HCT116 (cell line): Measurements from ENCODE around the gene FBN1. TPM values are rescaled to one million over a fixed set of nuclear protein-coding genes. Genes with fewer than 3 reads are reported as not detected.

ENCODE experiments used
- ATAC-seq: fragments of 200-7000 bp; cut with Tn5 transposase; 2 replicates; pipeline ENCODE4 v1.9.1; 2020; ENCODE audit warnings: mild to moderate bottlenecking, moderate library complexity
- BruUV-seq: library from RNA; stranded (reverse); fragments of 400-500 nt; replicated peaks from 2 replicates; lab custom pipeline; 2021; lab: Mats Ljungman, UMichigan
- CTCF ChIA-PET: fragments of 300-600 bp; sonication (Branson Sonifier 250); formaldehyde crosslinking; loops from one replicate; lab custom pipeline; 2021; ENCODE audit warnings: antibody characterized with exemption; lab: Charles Lee
- POLR2A ChIA-PET: fragments of 300-600, 350-600 bp; sonication (Branson Sonifier 250); formaldehyde crosslinking; loops from one replicate; lab custom pipeline; 2021; ENCODE audit warnings: antibody characterized with exemption; lab: Charles Lee
- RAD21 ChIA-PET, 2 experiments: fragments of 300-600 bp; sonication (Branson Sonifier 250); formaldehyde crosslinking; loops; one replicate each; lab custom pipeline; 2023; ENCODE audit warnings: low total read pairs in 2 of 2; ENCODE audit not compliant: uncharacterized antibody in 2 of 2, unreplicated experiment in 2 of 2, low non-redundant PET in 1 of 2; lab: Charles Lee
- DNase-seq: peaks from one replicate; pipeline ENCODE4 v3.0.0-alpha.2; 2010; ENCODE audit warnings: low read depth, low spot score
- H2AFZ ChIP-seq: fragments of 200-600 bp; shearing (Covaris generic), sonication (generic); 2 replicates; pipeline ENCODE4 v1.6.1; 2017; ENCODE audit warnings: low read depth, mixed run types, mixed read lengths, antibody characterized with exemption, low read length; ENCODE audit not compliant: poor library complexity, severe bottlenecking
- H3K27ac ChIP-seq: 2 replicates; pipeline ENCODE4 v1.5.1; 2012; ENCODE audit warnings: low read depth, low read length
- H3K27me3 ChIP-seq: fragments of 200-600 bp; sonication (generic); 2 replicates; pipeline ENCODE4 v1.6.1; 2016; ENCODE audit warnings: mixed run types, low read length, mixed read lengths; ENCODE audit not compliant: insufficient read depth
- H3K36me3 ChIP-seq, 2 experiments: fragments of 200-500 bp in 1 of 2; fragments of 200-600 bp in 1 of 2; sonication (Bioruptor generic) in 1 of 2; sonication (generic) in 1 of 2; 2 replicates each; pipeline versions ENCODE4 v1.5.1 to v1.6.1; 2014 to 2016; ENCODE audit warnings: low read length in 2 of 2, inconsistent platforms in 1 of 2, mixed read lengths in 1 of 2, mixed run types in 1 of 2; ENCODE audit not compliant: insufficient read depth in 2 of 2, control insufficient read depth in 1 of 2
- H3K4me1 ChIP-seq, 2 experiments: fragments of 200-600 bp in 1 of 2; sonication (generic) in 1 of 2; 2 replicates each; pipeline versions ENCODE4 v1.5.1 to v1.6.1; 2012 to 2017; ENCODE audit warnings: low read length in 2 of 2, inconsistent platforms in 1 of 2, mild to moderate bottlenecking in 1 of 2, mixed read lengths in 1 of 2, mixed run types in 1 of 2, moderate library complexity in 1 of 2; ENCODE audit not compliant: insufficient read depth in 2 of 2, control insufficient read depth in 1 of 2
- H3K4me2 ChIP-seq: fragments of 200-600 bp; sonication (generic); 2 replicates; pipeline ENCODE4 v1.6.1; 2017; ENCODE audit warnings: mixed run types, low read length, mixed read lengths
- H3K4me3 ChIP-seq, 2 experiments: fragments of 200-600 bp in 1 of 2; sonication (generic) in 1 of 2; replicated peaks in 1 of 2; 2 replicates each; pipeline ENCODE4 v1.5.1; 2011 to 2016; ENCODE audit warnings: low read length in 2 of 2, control low read depth in 1 of 2, low read depth in 1 of 2, mild to moderate bottlenecking in 1 of 2, mixed read lengths in 1 of 2, mixed run types in 1 of 2
- H3K79me2 ChIP-seq: fragments of 200-600 bp; sonication (generic); 2 replicates; pipeline ENCODE4 v1.6.1; 2017; ENCODE audit warnings: mild to moderate bottlenecking, mixed run types, low read length, moderate library complexity, mixed read lengths; ENCODE audit not compliant: insufficient read depth
- H3K9ac ChIP-seq: fragments of 200-600 bp; sonication (generic); 2 replicates; pipeline ENCODE4 v1.6.1; 2016; ENCODE audit warnings: low read length, mixed read lengths
- H3K9me2 ChIP-seq: fragments of 200-600 bp; sonication (generic), shearing (Covaris generic); 2 replicates; pipeline ENCODE4 v1.6.1; 2017; ENCODE audit warnings: mixed run types, mild to moderate bottlenecking, moderate library complexity; ENCODE audit not compliant: insufficient read depth
- H3K9me3 ChIP-seq, 2 experiments: fragments of 200-500 bp in 1 of 2; fragments of 200-600 bp in 1 of 2; sonication (Bioruptor generic) in 1 of 2; sonication (generic) in 1 of 2; 2 replicates each; pipeline ENCODE4 v1.6.1; 2014 to 2017; ENCODE audit warnings: low read length in 2 of 2, mixed read lengths in 2 of 2, inconsistent platforms in 1 of 2, low read depth in 1 of 2, mild to moderate bottlenecking in 1 of 2, mixed run types in 1 of 2, moderate library complexity in 1 of 2; ENCODE audit not compliant: control insufficient read depth in 1 of 2, insufficient read depth in 1 of 2
- H4K20me1 ChIP-seq: fragments of 200-600 bp; sonication (generic), shearing (Covaris generic); 2 replicates; pipeline ENCODE4 v1.6.1; 2017; ENCODE audit warnings: mixed run types, mild to moderate bottlenecking, moderate library complexity; ENCODE audit not compliant: insufficient read depth
- CBX3 ChIP-seq: IDR thresholded peaks from 2 replicates; pipeline ENCODE4 v1.6.1; 2012; ENCODE audit warnings: low read depth
- CEBPB ChIP-seq: IDR thresholded peaks from 2 replicates; pipeline ENCODE4 v1.6.1; 2012; ENCODE audit warnings: low read depth
- EGR1 ChIP-seq: IDR thresholded peaks from 2 replicates; pipeline ENCODE4 v1.6.1; 2012; ENCODE audit warnings: low read depth
- EZH2 ChIP-seq: fragments of 200-600 bp; sonication (generic); IDR thresholded peaks from 2 replicates; pipeline ENCODE4 v1.6.1; 2017; ENCODE audit warnings: antibody characterized with exemption, mixed run types
- EZH2phosphoT487 ChIP-seq: fragments of 200-600 bp; IDR thresholded peaks from 2 replicates; pipeline ENCODE4 v1.6.1; 2018; ENCODE audit warnings: antibody characterized with exemption, borderline replicate concordance
- MAX ChIP-seq: IDR thresholded peaks from 2 replicates; pipeline ENCODE4 v1.6.1; 2012
- POLR2A ChIP-seq: IDR thresholded peaks from 2 replicates; pipeline ENCODE4 v1.7.0; 2011; ENCODE audit warnings: borderline replicate concordance; ENCODE audit not compliant: insufficient read depth, insufficient read length; ENCODE audit errors: extremely low read depth
- SIN3A ChIP-seq: IDR thresholded peaks from 2 replicates; pipeline ENCODE4 v1.6.1; 2012; ENCODE audit warnings: low read depth
- TCF7L2 ChIP-seq: IDR thresholded peaks from 2 replicates; pipeline ENCODE4 v1.7.0; 2011; ENCODE audit warnings: borderline replicate concordance, inconsistent platforms; ENCODE audit not compliant: insufficient read depth, insufficient read length; ENCODE audit errors: extremely low read depth
- YY1 ChIP-seq: IDR thresholded peaks from 2 replicates; pipeline ENCODE4 v1.6.1; 2011; ENCODE audit warnings: low read length, low read depth, moderate library complexity, mild to moderate bottlenecking; ENCODE audit not compliant: insufficient replicate concordance; ENCODE audit errors: extremely low read depth
- ZNF274 ChIP-seq: fragments of 200-500 bp; sonication (Bioruptor generic); IDR thresholded peaks from 2 replicates; pipeline ENCODE4 v1.6.1; 2014; ENCODE audit warnings: mild to moderate bottlenecking, low read depth, low read length, inconsistent platforms
- intact Hi-C: fragments of 100-400 bp; cut with micrococcal nuclease; formaldehyde crosslinking; loops from 2 replicates; pipeline ENCODE4 v1.10.0; 2022
- total RNA-seq: library from RNA; stranded (reverse); gene quantifications from one replicate; pipeline ENCODE4 v1.2.1, GENCODE V29; 2021; ENCODE audit not compliant: unreplicated experiment
- TF ChIP-seq, protein P1 (sequence below): IDR thresholded peaks from 2 replicates; pipeline ENCODE4 v1.6.1; 2012
- TF ChIP-seq, protein P2 (sequence below): IDR thresholded peaks from 2 replicates; pipeline ENCODE4 v1.6.1; 2011; ENCODE audit warnings: mild to moderate bottlenecking, low read length, moderate library complexity; ENCODE audit not compliant: insufficient replicate concordance; ENCODE audit errors: extremely low read depth
- TF ChIP-seq, protein P3 (sequence below), 3 experiments: fragments of 200-600 bp in 1 of 3; sonication (generic) in 1 of 3; IDR thresholded peaks in 2 of 3; conservative IDR thresholded peaks in 1 of 3; 2 replicates each; pipeline ENCODE4 v1.5.1; 2012 to 2017; ENCODE audit warnings: low read depth in 2 of 3, low read length in 2 of 3, antibody characterized with exemption in 1 of 3, borderline replicate concordance in 1 of 3, control low read depth in 1 of 3, mild to moderate bottlenecking in 1 of 3, mixed read lengths in 1 of 3, mixed run types in 1 of 3, moderate library complexity in 1 of 3; ENCODE audit not compliant: insufficient read depth in 1 of 3
- TF ChIP-seq, protein P4 (sequence below): IDR thresholded peaks from 2 replicates; pipeline ENCODE4 v1.6.1; 2012; ENCODE audit warnings: low read depth

FBN1 gene
- total RNA-seq, 1 experiment from 2014 or later, result 1.7 TPM

DNA sequence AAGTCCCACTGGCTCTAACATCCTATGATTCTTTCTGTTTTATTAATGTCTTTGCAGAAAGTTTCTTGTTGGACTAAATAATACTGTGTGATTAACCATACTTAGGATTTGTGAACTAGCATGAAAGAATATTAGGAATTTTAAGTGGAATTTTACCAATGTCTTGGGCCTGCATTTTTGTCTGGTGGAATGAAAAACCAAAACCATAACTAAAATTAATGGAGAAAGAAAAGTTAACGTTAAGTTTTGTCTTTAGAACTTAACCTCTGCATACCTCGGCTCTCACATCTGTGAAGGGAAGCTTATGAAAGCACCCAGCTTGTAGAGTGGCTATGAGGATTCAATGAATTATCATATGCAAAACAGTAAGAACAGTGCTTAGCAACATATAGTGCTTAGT is 6.5 kb downstream of the FBN1 start:
- CTCF ChIA-PET, result no interaction called here
- TF ChIP-seq EZH2phosphoT487, result no peak
- TF ChIP-seq EZH2, result no peak
- TF ChIP-seq CBX3, result no peak
- TF ChIP-seq, protein P1, sequence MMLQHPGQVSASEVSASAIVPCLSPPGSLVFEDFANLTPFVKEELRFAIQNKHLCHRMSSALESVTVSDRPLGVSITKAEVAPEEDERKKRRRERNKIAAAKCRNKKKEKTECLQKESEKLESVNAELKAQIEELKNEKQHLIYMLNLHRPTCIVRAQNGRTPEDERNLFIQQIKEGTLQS, result no peak
- TF ChIP-seq, protein P2, sequence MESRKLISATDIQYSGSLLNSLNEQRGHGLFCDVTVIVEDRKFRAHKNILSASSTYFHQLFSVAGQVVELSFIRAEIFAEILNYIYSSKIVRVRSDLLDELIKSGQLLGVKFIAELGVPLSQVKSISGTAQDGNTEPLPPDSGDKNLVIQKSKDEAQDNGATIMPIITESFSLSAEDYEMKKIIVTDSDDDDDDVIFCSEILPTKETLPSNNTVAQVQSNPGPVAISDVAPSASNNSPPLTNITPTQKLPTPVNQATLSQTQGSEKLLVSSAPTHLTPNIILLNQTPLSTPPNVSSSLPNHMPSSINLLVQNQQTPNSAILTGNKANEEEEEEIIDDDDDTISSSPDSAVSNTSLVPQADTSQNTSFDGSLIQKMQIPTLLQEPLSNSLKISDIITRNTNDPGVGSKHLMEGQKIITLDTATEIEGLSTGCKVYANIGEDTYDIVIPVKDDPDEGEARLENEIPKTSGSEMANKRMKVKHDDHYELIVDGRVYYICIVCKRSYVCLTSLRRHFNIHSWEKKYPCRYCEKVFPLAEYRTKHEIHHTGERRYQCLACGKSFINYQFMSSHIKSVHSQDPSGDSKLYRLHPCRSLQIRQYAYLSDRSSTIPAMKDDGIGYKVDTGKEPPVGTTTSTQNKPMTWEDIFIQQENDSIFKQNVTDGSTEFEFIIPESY, result no peak
- no peak for TF ChIP-seq POLR2A
- TF ChIP-seq SIN3A, result no peak
- TF ChIP-seq CEBPB, result no peak
- TF ChIP-seq, protein P3, sequence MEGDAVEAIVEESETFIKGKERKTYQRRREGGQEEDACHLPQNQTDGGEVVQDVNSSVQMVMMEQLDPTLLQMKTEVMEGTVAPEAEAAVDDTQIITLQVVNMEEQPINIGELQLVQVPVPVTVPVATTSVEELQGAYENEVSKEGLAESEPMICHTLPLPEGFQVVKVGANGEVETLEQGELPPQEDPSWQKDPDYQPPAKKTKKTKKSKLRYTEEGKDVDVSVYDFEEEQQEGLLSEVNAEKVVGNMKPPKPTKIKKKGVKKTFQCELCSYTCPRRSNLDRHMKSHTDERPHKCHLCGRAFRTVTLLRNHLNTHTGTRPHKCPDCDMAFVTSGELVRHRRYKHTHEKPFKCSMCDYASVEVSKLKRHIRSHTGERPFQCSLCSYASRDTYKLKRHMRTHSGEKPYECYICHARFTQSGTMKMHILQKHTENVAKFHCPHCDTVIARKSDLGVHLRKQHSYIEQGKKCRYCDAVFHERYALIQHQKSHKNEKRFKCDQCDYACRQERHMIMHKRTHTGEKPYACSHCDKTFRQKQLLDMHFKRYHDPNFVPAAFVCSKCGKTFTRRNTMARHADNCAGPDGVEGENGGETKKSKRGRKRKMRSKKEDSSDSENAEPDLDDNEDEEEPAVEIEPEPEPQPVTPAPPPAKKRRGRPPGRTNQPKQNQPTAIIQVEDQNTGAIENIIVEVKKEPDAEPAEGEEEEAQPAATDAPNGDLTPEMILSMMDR (IDR thresholded peaks at IDR 0.05 in 2 of 3, conservative IDR thresholded peaks at IDR 0.05 in 1 of 3; ENCODE audit: borderline replicate concordance in 1 of 3, insufficient read depth in 1 of 3, low read depth in 2 of 3, low read length in 2 of 3), result no peak
- TF ChIP-seq, protein P4, sequence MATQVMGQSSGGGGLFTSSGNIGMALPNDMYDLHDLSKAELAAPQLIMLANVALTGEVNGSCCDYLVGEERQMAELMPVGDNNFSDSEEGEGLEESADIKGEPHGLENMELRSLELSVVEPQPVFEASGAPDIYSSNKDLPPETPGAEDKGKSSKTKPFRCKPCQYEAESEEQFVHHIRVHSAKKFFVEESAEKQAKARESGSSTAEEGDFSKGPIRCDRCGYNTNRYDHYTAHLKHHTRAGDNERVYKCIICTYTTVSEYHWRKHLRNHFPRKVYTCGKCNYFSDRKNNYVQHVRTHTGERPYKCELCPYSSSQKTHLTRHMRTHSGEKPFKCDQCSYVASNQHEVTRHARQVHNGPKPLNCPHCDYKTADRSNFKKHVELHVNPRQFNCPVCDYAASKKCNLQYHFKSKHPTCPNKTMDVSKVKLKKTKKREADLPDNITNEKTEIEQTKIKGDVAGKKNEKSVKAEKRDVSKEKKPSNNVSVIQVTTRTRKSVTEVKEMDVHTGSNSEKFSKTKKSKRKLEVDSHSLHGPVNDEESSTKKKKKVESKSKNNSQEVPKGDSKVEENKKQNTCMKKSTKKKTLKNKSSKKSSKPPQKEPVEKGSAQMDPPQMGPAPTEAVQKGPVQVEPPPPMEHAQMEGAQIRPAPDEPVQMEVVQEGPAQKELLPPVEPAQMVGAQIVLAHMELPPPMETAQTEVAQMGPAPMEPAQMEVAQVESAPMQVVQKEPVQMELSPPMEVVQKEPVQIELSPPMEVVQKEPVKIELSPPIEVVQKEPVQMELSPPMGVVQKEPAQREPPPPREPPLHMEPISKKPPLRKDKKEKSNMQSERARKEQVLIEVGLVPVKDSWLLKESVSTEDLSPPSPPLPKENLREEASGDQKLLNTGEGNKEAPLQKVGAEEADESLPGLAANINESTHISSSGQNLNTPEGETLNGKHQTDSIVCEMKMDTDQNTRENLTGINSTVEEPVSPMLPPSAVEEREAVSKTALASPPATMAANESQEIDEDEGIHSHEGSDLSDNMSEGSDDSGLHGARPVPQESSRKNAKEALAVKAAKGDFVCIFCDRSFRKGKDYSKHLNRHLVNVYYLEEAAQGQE, result no peak
- TF ChIP-seq EGR1, result no peak
- no peak for TF ChIP-seq TCF7L2
- TF ChIP-seq YY1, result no peak
- no peak for TF ChIP-seq MAX
- no peak for TF ChIP-seq ZNF274

More for the DNA sequence above, 6.5 kb downstream of the FBN1 start:
- ATAC-seq (no peak), DNase-seq (no peak)
- POLR2A ChIA-PET, result no interaction called here
- H3K79me2 ChIP-seq, result no peaks in the 10 kb centered on the region
- H2AFZ ChIP-seq, result no peak overlapping the region
- no peaks in the 10 kb centered on the region; a peak in 1 of 4 replicates for H3K4me1 ChIP-seq
- H3K9me2 ChIP-seq, result no peaks in the 10 kb centered on the region
- intact Hi-C loops, result no loop called here
- H3K4me3 ChIP-seq, result no peak overlapping the region
- H3K4me2 ChIP-seq, result no peak overlapping the region
- no peaks in the 10 kb centered on the region for H3K9me3 ChIP-seq
- no peaks in the 10 kb centered on the region for H3K36me3 ChIP-seq
- no TSS peak for BruUV-seq
- RAD21 ChIA-PET, result no interaction called here
- no peak overlapping the region for H3K27ac ChIP-seq
- no peak overlapping the region for H3K9ac ChIP-seq
- H4K20me1 ChIP-seq, result no peaks in the 10 kb centered on the region
- no peaks in the 10 kb centered on the region for H3K27me3 ChIP-seq
